Neuronal stem cell (in vitro differentiated cells): ENCODE measurements around the gene PLA2G4C.

Experiments used
- DNase-seq: peaks from one replicate; pipeline ENCODE4 v3.0.0-alpha.2; 2013; ENCODE audit warnings: low spot score
- H2AFZ ChIP-seq: one replicate; pipeline ENCODE4 v1.6.1; 2013; ENCODE audit warnings: mild to moderate bottlenecking, low read length, inconsistent platforms
- H2AK5ac ChIP-seq: 2 replicates; pipeline ENCODE4 v1.6.1; 2013; ENCODE audit warnings: low read depth, mild to moderate bottlenecking, inconsistent platforms, low read length, moderate library complexity, mixed read lengths
- H2BK120ac ChIP-seq: 2 replicates; pipeline ENCODE4 v1.6.1; 2013; ENCODE audit warnings: low read depth, mild to moderate bottlenecking, inconsistent platforms, low read length, moderate library complexity, mixed read lengths
- H2BK12ac ChIP-seq: one replicate; pipeline ENCODE4 v1.6.1; 2013; ENCODE audit warnings: low read length, inconsistent platforms
- H2BK15ac ChIP-seq: 2 replicates; pipeline ENCODE4 v1.6.1; 2013; ENCODE audit warnings: mild to moderate bottlenecking, low read length, inconsistent platforms, mixed read lengths
- H2BK5ac ChIP-seq: one replicate; pipeline ENCODE4 v1.6.1; 2013; ENCODE audit warnings: inconsistent platforms, mild to moderate bottlenecking, low read length, moderate library complexity
- H3K14ac ChIP-seq: one replicate; pipeline ENCODE4 v1.6.1; 2013; ENCODE audit warnings: low read length, inconsistent platforms
- H3K18ac ChIP-seq: 2 replicates; pipeline ENCODE4 v1.6.1; 2013; ENCODE audit warnings: low read length, inconsistent platforms
- H3K23ac ChIP-seq: 2 replicates; pipeline ENCODE4 v1.6.1; 2013; ENCODE audit warnings: low read depth, mild to moderate bottlenecking, mixed read lengths, low read length, inconsistent platforms; ENCODE audit not compliant: poor library complexity
- H3K27ac ChIP-seq: replicated peaks from 3 replicates; pipeline ENCODE4 v1.5.1; 2013; ENCODE audit warnings: low read length, inconsistent platforms
- H3K27me3 ChIP-seq, 3 experiments: 2 replicates each; pipeline ENCODE4 v1.6.1; 2013; ENCODE audit warnings: low read length in 3 of 3, mild to moderate bottlenecking in 2 of 3, inconsistent platforms in 1 of 3, low read depth in 1 of 3, mixed read lengths in 1 of 3, moderate library complexity in 1 of 3; ENCODE audit not compliant: control insufficient read depth in 3 of 3, insufficient read depth in 3 of 3
- H3K36me3 ChIP-seq, 2 donors: replicated peaks in 1 of 2; 2 replicates each; pipeline ENCODE4 v1.6.1; 2013; ENCODE audit warnings: low read length in 2 of 2; ENCODE audit not compliant: control insufficient read depth in 2 of 2, insufficient read depth in 2 of 2
- H3K4ac ChIP-seq: 2 replicates; pipeline ENCODE4 v1.6.1; 2013; ENCODE audit warnings: inconsistent platforms, mild to moderate bottlenecking, low read length, moderate library complexity
- H3K4me1 ChIP-seq, 2 donors: 1 replicate in 1 of 2; 2 replicates in 1 of 2; pipeline ENCODE4 v1.6.1; 2013; ENCODE audit warnings: low read length in 2 of 2, low read depth in 1 of 2; ENCODE audit not compliant: control insufficient read depth in 2 of 2, insufficient read depth in 1 of 2
- H3K4me2 ChIP-seq: one replicate; pipeline ENCODE4 v1.6.1; 2013; ENCODE audit warnings: mild to moderate bottlenecking, low read length, inconsistent platforms; ENCODE audit not compliant: insufficient read depth, poor library complexity, severe bottlenecking
- H3K4me3 ChIP-seq, 2 donors: 2 replicates each; pipeline ENCODE4 v1.5.1; 2013; ENCODE audit warnings: low read length in 2 of 2, mild to moderate bottlenecking in 2 of 2, inconsistent platforms in 1 of 2, moderate library complexity in 1 of 2
- H3K79me1 ChIP-seq: one replicate; pipeline ENCODE4 v1.6.1; 2013; ENCODE audit warnings: low read depth, mild to moderate bottlenecking, inconsistent platforms, low read length, moderate library complexity
- H3K9ac ChIP-seq: one replicate; pipeline ENCODE4 v1.6.1; 2013; ENCODE audit warnings: mild to moderate bottlenecking, low read depth, low read length, inconsistent platforms; ENCODE audit not compliant: poor library complexity
- H3K9me3 ChIP-seq, 2 donors: replicated peaks in 1 of 2; 2 replicates each; pipeline versions ENCODE3 to v1.6.1; 2013; ENCODE audit warnings: low read length in 2 of 2, mild to moderate bottlenecking in 2 of 2, inconsistent platforms in 1 of 2, low read depth in 1 of 2, mixed read lengths in 1 of 2, moderate library complexity in 1 of 2; ENCODE audit not compliant: control insufficient read depth in 2 of 2, insufficient read depth in 1 of 2
- H4K8ac ChIP-seq: one replicate; pipeline ENCODE4 v1.6.1; 2013; ENCODE audit warnings: low read depth, mild to moderate bottlenecking, inconsistent platforms, low read length, moderate library complexity
- H4K91ac ChIP-seq: one replicate; pipeline ENCODE4 v1.6.1; 2013; ENCODE audit warnings: low read length, low read depth, mild to moderate bottlenecking, inconsistent platforms; ENCODE audit not compliant: poor library complexity
- WGBS, 2 donors: extraction: QIAGEN DNeasy Blood & Tissue Kit; methylation state at CpG; one replicate each; pipeline ENCODE4 v1.1.7; 2013; ENCODE audit warnings: missing lambda C conversion rate in 2 of 2, mixed read lengths in 1 of 2; ENCODE audit not compliant: insufficient read length in 2 of 2, insufficient replicate concordance in 1 of 2; ENCODE audit errors: extremely low coverage in 2 of 2; 5-methylcytosine and 5-hydroxymethylcytosine counted together

Gene PLA2G4C

DNA sequence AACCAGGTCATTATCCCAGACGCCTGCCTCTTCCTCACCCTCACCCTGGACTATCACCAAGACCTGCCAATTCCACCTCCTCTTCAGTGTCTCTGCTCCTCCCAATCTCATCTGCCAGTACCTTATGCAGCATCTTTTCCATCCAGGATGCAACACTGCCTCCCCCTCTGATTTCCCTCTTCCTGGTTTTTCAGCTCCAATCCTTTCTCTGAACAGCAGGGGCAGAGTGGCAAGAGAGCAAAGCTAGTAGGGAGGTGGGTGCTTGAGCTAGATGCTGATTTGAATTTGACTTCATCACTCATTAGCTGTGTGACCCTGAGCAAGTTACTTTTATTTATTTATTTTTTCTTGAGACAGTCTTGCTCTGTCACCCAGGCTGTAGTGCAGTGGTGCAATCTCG, 41.2 kb downstream of the PLA2G4C start:
- H4K8ac ChIP-seq = no peak overlapping the region
- no peak overlapping the region for H3K18ac ChIP-seq
- no peak overlapping the region for H2BK120ac ChIP-seq
- no peak for DNase-seq
- H3K4me3 ChIP-seq = no peak overlapping the region
- no peak overlapping the region for H3K27ac ChIP-seq
- H3K4ac ChIP-seq = no peak overlapping the region
- no peaks in the 10 kb centered on the region for H3K36me3 ChIP-seq
- WGBS, 2 donors = no CpG with 5 or more reads among the region's 2 CpGs
- no peak overlapping the region for H2AFZ ChIP-seq
- no peaks in the 10 kb centered on the region for H3K27me3 ChIP-seq
- no peak overlapping the region for H2BK12ac ChIP-seq
- no peak overlapping the region for H2BK15ac ChIP-seq
- no peak overlapping the region for H3K9ac ChIP-seq
- H3K79me1 ChIP-seq = peaks cover 2% of the 10 kb centered on the region
- H3K9me3 ChIP-seq = no peaks in the 10 kb centered on the region
- H2AK5ac ChIP-seq = no peak overlapping the region
- no peak overlapping the region for H3K23ac ChIP-seq
- H2BK5ac ChIP-seq = no peak overlapping the region
- H3K4me1 ChIP-seq = no peaks in the 10 kb centered on the region
- H3K4me2 ChIP-seq = no peak overlapping the region
- H3K14ac ChIP-seq = no peak overlapping the region
- H4K91ac ChIP-seq = no peak overlapping the region

DNA sequence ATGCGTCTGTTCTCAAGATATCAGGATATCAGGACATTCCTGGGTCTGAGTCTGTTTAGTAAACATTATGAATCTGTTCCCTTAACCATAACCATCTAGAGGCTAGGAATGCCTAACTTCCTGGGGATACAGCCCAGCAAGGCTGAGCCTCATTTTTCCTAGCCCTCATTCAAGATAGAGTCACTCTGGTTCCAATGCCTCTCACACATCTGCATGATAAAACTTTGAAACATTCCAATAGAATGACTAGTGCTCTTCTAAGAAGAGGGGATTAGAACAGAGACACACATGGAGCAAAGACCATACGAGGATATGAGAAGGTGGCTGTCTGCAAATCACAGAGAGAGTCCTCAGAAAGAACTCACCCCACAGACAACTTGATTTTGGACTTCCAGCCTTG, 46.1 kb downstream of the PLA2G4C start:
- Histone ChIP-seq H2BK12ac (no peak overlapping the region), H2AK5ac (no peak overlapping the region), H3K23ac (no peak overlapping the region), H3K79me1 (peaks cover 2% of the 10 kb centered on the region), H4K91ac (no peak overlapping the region), H2BK5ac (no peak overlapping the region), H3K27me3 (peaks cover 0 to 3% (median 3%) of the 10 kb centered on the region in 3 experiments), H3K4me1 (peaks cover 0 to 3% of the 10 kb centered on the region in 2 donors), H3K18ac (no peak overlapping the region), H3K4ac (no peak overlapping the region), H2BK120ac (no peak overlapping the region), H3K4me2 (no peak overlapping the region), H3K9ac (no peak overlapping the region), H3K4me3 (no peak overlapping the region), H4K8ac (no peak overlapping the region), H3K9me3 (no peaks in the 10 kb centered on the region), H3K14ac (no peak overlapping the region), H3K27ac (no peak overlapping the region), H3K36me3 (no peaks in the 10 kb centered on the region), H2AFZ (no peak overlapping the region), H2BK15ac (no peak overlapping the region)
- no CpG with 5 or more reads among the region's 2 CpGs for WGBS, 2 donors
- DNase-seq = no peak

DNA sequence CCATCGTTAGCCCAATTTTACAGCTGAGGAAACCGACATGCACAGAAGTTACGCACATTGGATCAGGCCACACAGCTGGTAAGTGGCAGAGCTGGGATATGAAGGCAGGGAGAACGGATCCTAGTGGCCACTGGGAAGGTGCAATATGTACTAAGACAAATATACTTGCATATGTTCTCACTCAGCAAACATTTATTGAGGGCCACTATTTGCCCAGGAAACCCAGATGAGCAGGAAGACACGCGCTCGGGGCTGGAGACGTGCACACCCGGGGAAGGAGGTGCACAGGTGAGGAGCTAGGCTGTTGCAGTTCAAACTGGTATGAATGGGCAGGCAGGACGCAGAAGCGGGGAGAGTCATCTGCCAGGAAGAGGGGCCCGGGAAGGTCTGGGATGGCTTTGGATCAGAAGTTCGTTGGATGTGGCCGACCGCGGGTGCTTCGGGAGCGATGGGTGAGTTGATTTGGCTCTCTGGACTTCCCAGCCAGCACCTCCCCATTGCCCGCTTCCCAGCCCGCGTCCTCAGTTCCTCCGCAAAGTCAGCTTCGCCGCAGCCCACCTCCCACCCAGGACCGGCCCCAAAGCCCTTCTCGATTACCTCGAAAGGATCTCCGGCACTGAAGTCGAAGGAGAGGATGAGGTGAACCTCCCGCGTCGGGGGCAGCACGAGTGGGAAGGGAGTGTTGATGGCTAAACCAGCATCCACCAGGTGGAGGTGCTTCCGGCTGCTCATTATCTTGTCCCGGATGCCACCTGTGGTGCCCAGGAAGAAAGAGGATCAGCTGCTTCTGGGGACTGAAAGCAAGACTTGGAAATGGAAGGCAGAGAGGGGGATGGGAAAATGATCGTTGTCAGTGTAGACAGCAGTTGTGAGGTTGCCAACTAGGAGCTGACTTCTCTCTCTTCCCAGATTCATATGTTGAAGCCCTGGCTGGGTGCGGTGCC, 48.9 kb downstream of the PLA2G4C start:
- Histone ChIP-seq H3K4me2 (peak overlapping the region; percentile 11), H4K8ac (no peak overlapping the region), H3K9ac (no peak overlapping the region), H3K4ac (no peak overlapping the region), H3K18ac (peak overlapping the region; percentile 64), H3K23ac (peak overlapping the region; percentile 43), H3K4me1 (peaks cover 0 to 3% of the 10 kb centered on the region in 2 donors), H3K4me3 (no peak overlapping the region), H2BK15ac (peak overlapping the region; percentile 54), H3K14ac (no peak overlapping the region), H3K27me3 (peaks cover 0 to 3% (median 3%) of the 10 kb centered on the region in 3 experiments), H2BK12ac (no peak overlapping the region), H3K36me3 (no peaks in the 10 kb centered on the region), H3K27ac (no peak overlapping the region), H4K91ac (no peak overlapping the region), H3K79me1 (peaks cover under 1% of the 10 kb centered on the region), H2AK5ac (no peak overlapping the region), H2BK120ac (no peak overlapping the region), H3K9me3 (no peaks in the 10 kb centered on the region), H2AFZ (no peak overlapping the region), H2BK5ac (no peak overlapping the region)
- DNase-seq = no peak
- no CpG with 5 or more reads among the region's 37 CpGs for WGBS, 2 donors

DNA sequence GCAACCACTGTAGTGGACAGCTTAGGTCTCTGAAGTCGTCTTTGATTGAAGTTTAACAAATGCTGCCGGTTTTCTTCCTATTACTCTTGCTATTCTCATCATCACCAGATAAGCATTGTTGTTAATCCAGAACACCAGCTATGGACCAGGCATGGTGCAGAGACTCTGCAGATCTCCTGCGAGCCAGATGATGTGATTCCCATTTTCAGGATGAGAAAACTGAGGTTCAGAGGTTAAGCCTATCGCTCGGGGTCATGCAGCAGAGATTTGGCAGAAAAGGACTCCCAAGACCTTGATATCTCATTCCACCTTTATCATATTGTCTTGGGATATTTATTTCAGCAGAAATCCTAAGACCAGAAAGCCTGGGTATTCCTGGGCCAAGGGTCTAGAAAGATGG, 50.2 kb downstream of the PLA2G4C start:
- Histone ChIP-seq H3K4me2 (no peak overlapping the region), H2BK15ac (no peak overlapping the region), H3K4ac (no peak overlapping the region), H2AFZ (no peak overlapping the region), H2AK5ac (no peak overlapping the region), H3K14ac (no peak overlapping the region), H3K4me1 (peaks cover 0 to 3% of the 10 kb centered on the region in 2 donors), H4K8ac (no peak overlapping the region), H4K91ac (no peak overlapping the region), H3K9me3 (no peaks in the 10 kb centered on the region), H2BK12ac (no peak overlapping the region), H3K36me3 (no peaks in the 10 kb centered on the region), H2BK5ac (no peak overlapping the region), H2BK120ac (no peak overlapping the region), H3K23ac (no peak overlapping the region), H3K9ac (no peak overlapping the region), H3K79me1 (no peaks in the 10 kb centered on the region), H3K27me3 (peaks cover 0 to 3% (median 3%) of the 10 kb centered on the region in 3 experiments), H3K4me3 (no peak overlapping the region), H3K27ac (no peak overlapping the region), H3K18ac (no peak overlapping the region)
- WGBS, 2 donors = no CpG with 5 or more reads among the region's 5 CpGs
- no peak for DNase-seq
